Aorta (tissue), 4 donors: Measurements from ENCODE around the gene AMZ1. TPM values are rescaled to one million over a fixed set of nuclear protein-coding genes. Genes with fewer than 3 reads are reported as not detected.

ENCODE experiments used
- polyA plus RNA-seq, 2 donors: library from polyadenylated mRNA; stranded (reverse); fragments of 200-250 nt; gene quantifications; one replicate each; pipeline ENCODE4 v1.2.3, GENCODE V29; 2013
- total RNA-seq, 2 donors: library from RNA; stranded (reverse); fragmentation: NEBNext Ultra II Directional; extraction: Animal tissue kit (Norgen Biotek cat#: 25700); gene quantifications; one replicate each; pipeline ENCODE4 v1.2.1, GENCODE V29; 2021
- donor health status: healthy with polysubstance abuse.
- donor health status: Bipolar disorder and iron deficiency.
- donor health status: DM: no; HTN: no; CAD: no.
- donor health status: DM: yes; HTN: yes; CAD: no.

Gene AMZ1
- total and polyA plus RNA-seq, 4 donors, result 0.13 to 2.0 (median 1.1) TPM; not detected in 1

Other genes starting within 250 kb of the AMZ1 start
- gene GRIFIN, start 211.8 kb upstream of the AMZ1 start, total RNA-seq, result not detected
- not detected for gene GRIFIN, start 211.8 kb upstream of the AMZ1 start, polyA plus RNA-seq
- 10 to 100 TPM; 14.0 to 30.6 TPM for gene LFNG, start 168.4 kb upstream of the AMZ1 start, total RNA-seq
- 1 to 10 TPM; 2.3 to 5.8 TPM for gene LFNG, start 168.4 kb upstream of the AMZ1 start, polyA plus RNA-seq
- 10 to 100 TPM; 14.8 to 24.3 TPM for gene BRAT1, start 132.7 kb upstream of the AMZ1 start, total RNA-seq
- gene BRAT1, start 132.7 kb upstream of the AMZ1 start, polyA plus RNA-seq, result 10 to 100 TPM; 11.8 to 63.9 TPM
- gene IQCE, start 129.2 kb upstream of the AMZ1 start, total RNA-seq, result 10 to 100 TPM; 12.0 to 18.2 TPM
- gene IQCE, start 129.2 kb upstream of the AMZ1 start, polyA plus RNA-seq, result 10 to 100 TPM in 1 of 2 donors, 1 to 10 TPM in 1; 6.1 to 10.5 TPM
- 10 to 100 TPM; 58.9 to 79.9 TPM for gene TTYH3, start 56.2 kb upstream of the AMZ1 start, total RNA-seq
- 10 to 100 TPM; 10.5 to 14.9 TPM for gene TTYH3, start 56.2 kb upstream of the AMZ1 start, polyA plus RNA-seq
- gene GNA12, start 156.1 kb downstream of the AMZ1 start, total RNA-seq, result 10 to 100 TPM; 53.0 to 56.6 TPM
- gene GNA12, start 156.1 kb downstream of the AMZ1 start, polyA plus RNA-seq, result 10 to 100 TPM; 21.4 to 31.6 TPM